Measurements from ENCODE around the gene MAGEL2. TPM values are rescaled to one million over a fixed set of nuclear protein-coding genes. Genes with fewer than 3 reads are reported as not detected.
"Not testable (repeated sequence)": the region's sequence is repeated elsewhere in the genome, so short reads cannot be mapped to it uniquely, and the experiment has no call there.

Gene MAGEL2
- total RNA-seq, 1 donor from 2014 or later, result 0.12 TPM

DNA sequence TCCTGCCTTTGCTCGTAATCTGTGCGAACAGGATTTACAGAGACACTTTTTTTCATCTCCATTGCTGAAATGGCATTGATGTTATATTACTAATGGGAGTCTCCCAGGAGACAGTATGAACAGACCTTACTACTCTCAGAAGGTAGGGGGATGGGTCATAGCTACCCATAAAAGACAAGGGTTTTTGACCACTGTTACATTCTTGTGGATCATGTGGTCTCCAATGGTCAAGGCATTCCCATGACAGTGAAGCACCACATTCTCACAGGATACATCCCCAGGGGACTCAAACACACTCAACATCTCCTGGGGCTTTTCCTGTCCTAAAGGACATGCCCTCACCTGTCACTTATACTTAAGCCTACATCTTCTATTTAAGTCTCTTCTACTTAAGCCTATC, 41.4 kb downstream of the MAGEL2 start:
- no peaks in the 10 kb centered on the region for H3K9me3 ChIP-seq
- TF ChIP-seq, protein P1, sequence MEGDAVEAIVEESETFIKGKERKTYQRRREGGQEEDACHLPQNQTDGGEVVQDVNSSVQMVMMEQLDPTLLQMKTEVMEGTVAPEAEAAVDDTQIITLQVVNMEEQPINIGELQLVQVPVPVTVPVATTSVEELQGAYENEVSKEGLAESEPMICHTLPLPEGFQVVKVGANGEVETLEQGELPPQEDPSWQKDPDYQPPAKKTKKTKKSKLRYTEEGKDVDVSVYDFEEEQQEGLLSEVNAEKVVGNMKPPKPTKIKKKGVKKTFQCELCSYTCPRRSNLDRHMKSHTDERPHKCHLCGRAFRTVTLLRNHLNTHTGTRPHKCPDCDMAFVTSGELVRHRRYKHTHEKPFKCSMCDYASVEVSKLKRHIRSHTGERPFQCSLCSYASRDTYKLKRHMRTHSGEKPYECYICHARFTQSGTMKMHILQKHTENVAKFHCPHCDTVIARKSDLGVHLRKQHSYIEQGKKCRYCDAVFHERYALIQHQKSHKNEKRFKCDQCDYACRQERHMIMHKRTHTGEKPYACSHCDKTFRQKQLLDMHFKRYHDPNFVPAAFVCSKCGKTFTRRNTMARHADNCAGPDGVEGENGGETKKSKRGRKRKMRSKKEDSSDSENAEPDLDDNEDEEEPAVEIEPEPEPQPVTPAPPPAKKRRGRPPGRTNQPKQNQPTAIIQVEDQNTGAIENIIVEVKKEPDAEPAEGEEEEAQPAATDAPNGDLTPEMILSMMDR (IDR thresholded peaks at IDR 0.05), result no peak
- H3K27ac ChIP-seq, result no peak overlapping the region
- intact Hi-C loops (cut with DNase I), result no loop called here
- ATAC-seq, result no peak
- no peak overlapping the region for H3K4me3 ChIP-seq
- H3K27me3 ChIP-seq (ENCODE audit: low read depth), result no peaks in the 10 kb centered on the region
- no peaks in the 10 kb centered on the region for H3K4me1 ChIP-seq
- no peaks in the 10 kb centered on the region for H3K36me3 ChIP-seq
- no peak for DNase-seq

DNA sequence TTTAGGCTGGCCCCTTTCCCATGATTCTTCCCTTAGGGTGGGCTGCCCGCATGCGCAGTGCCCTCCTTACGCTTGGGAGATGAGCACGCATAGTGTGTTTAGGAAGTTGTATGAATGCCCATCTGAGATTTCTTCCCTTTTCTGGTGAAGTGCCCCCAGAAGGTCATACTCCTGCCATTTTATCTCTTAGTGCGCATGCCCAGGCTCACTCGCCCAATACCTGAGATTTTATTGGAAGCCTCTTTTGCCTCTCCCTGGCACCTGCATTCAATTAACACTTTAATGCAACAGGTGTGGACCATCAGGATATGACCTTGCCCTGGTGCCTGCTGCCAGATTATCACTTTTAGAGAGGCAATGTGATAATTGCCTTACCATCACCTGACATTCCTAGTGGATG, 45.5 kb downstream of the MAGEL2 start:
- TF ChIP-seq, protein P1 (IDR thresholded peaks at IDR 0.05), result no peak
- no peak overlapping the region for H3K27ac ChIP-seq

GRCh38 chr15:23599053-23599452, 48.6 kb downstream of the MAGEL2 start:
- ATAC-seq (no peak), DNase-seq (no peak)
- Histone ChIP-seq H3K9me3 (no peaks in the 10 kb centered on the region), H3K4me1 (no peaks in the 10 kb centered on the region), H3K27ac (no peak overlapping the region), H3K36me3 (no peaks in the 10 kb centered on the region), H3K27me3 (ENCODE audit: low read depth) (no peaks in the 10 kb centered on the region), H3K4me3 (no peak overlapping the region)
- TF ChIP-seq, protein P1 (IDR thresholded peaks at IDR 0.05), result no peak
- intact Hi-C loops (cut with DNase I), result no loop called here

More for the DNA sequence above, 45.5 kb downstream of the MAGEL2 start:
- Histone ChIP-seq H3K27me3 (ENCODE audit: low read depth) (no peaks in the 10 kb centered on the region), H3K4me3 (no peak overlapping the region), H3K4me1 (no peaks in the 10 kb centered on the region), H3K36me3 (no peaks in the 10 kb centered on the region), H3K9me3 (no peaks in the 10 kb centered on the region)
- ATAC-seq, result no peak
- intact Hi-C loops (cut with DNase I), result no loop called here
- no peak for DNase-seq

- H3K9me3 ChIP-seq; DNase-seq; H3K27ac ChIP-seq; intact Hi-C loops (cut with DNase I); ATAC-seq; H3K4me1 ChIP-seq; H3K27me3 ChIP-seq (ENCODE audit: low read depth); H3K4me3 ChIP-seq; H3K36me3 ChIP-seq: not testable (repeated sequence)
Observed at GRCh38 chr15:23597278-23597677, 50.4 kb downstream of the MAGEL2 start.

- Histone ChIP-seq H3K27ac (no peak overlapping the region), H3K36me3 (no peaks in the 10 kb centered on the region), H3K9me3 (no peaks in the 10 kb centered on the region), H3K4me1 (no peaks in the 10 kb centered on the region), H3K4me3 (no peak overlapping the region), H3K27me3 (ENCODE audit: low read depth) (no peaks in the 10 kb centered on the region)
- intact Hi-C loops (cut with DNase I), result no loop called here
- TF ChIP-seq, protein P1 (IDR thresholded peaks at IDR 0.05), result no peak
- no peak for DNase-seq
- no peak for ATAC-seq
Observed at GRCh38 chr15:23596736-23597135, 50.9 kb downstream of the MAGEL2 start.

- no peaks in the 10 kb centered on the region for H3K27me3 ChIP-seq (ENCODE audit: low read depth)
- intact Hi-C loops (cut with DNase I), result no loop called here
- H3K4me3 ChIP-seq, result no peak overlapping the region
- no peaks in the 10 kb centered on the region for H3K4me1 ChIP-seq
- no peak for ATAC-seq
- no peaks in the 10 kb centered on the region for H3K9me3 ChIP-seq
- H3K36me3 ChIP-seq, result no peaks in the 10 kb centered on the region
- TF ChIP-seq, protein P1 (IDR thresholded peaks at IDR 0.05), result no peak
- H3K27ac ChIP-seq, result no peak overlapping the region
- no peak for DNase-seq
Observed at GRCh38 chr15:23595368-23595767, 52.3 kb downstream of the MAGEL2 start.
